Keratinocyte (primary cell): ENCODE results near the gene TCHP. TPM values are rescaled to one million over a fixed set of nuclear protein-coding genes. Genes with fewer than 3 reads are reported as not detected.

ENCODE experiments used
- DNase-seq: peaks from one replicate; pipeline ENCODE4 v3.0.0-alpha.2; 2011; ENCODE audit warnings: low read depth, missing footprints, low spot score
- FAIRE-seq: peaks from 2 replicates; lab custom pipeline; 2011; peaks lifted over from hg19 to GRCh38; lab: Jason Lieb, UNC
- H2AFZ ChIP-seq: 2 replicates; pipeline ENCODE4 v1.6.0; 2012; ENCODE audit warnings: low read length, control low read depth, inconsistent platforms; ENCODE audit not compliant: control insufficient read depth
- H3K27ac ChIP-seq: 2 replicates; pipeline ENCODE4 v1.5.1; 2011; ENCODE audit warnings: low read length; ENCODE audit not compliant: control insufficient read depth, insufficient read depth
- H3K27me3 ChIP-seq: 3 replicates; pipeline ENCODE4 v1.6.0; 2011; ENCODE audit warnings: low read length; ENCODE audit not compliant: control insufficient read depth, insufficient read depth; ENCODE audit errors: extremely low read depth
- H3K36me3 ChIP-seq, 2 experiments: 2 replicates in 1 of 2; 3 replicates in 1 of 2; pipeline ENCODE4 v1.5.1; 2011; ENCODE audit warnings: low read length in 2 of 2, mild to moderate bottlenecking in 1 of 2; ENCODE audit not compliant: control insufficient read depth in 2 of 2, insufficient read depth in 2 of 2; ENCODE audit errors: extremely low read depth in 1 of 2
- H3K4me1 ChIP-seq: 3 replicates; pipeline ENCODE4 v1.5.1; 2011; ENCODE audit warnings: low read length; ENCODE audit not compliant: control insufficient read depth, insufficient read depth; ENCODE audit errors: extremely low read depth
- H3K4me2 ChIP-seq: 3 replicates; pipeline ENCODE4 v1.6.0; 2011; ENCODE audit warnings: low read depth, low read length; ENCODE audit not compliant: control insufficient read depth, insufficient read depth; ENCODE audit errors: extremely low read depth
- H3K4me3 ChIP-seq, 3 experiments: fragments of 200-600 bp in 1 of 3; sonication (generic) in 1 of 3; 2 replicates in 2 of 3; 3 replicates in 1 of 3; pipeline ENCODE4 v1.5.1; 2011 to 2016; ENCODE audit warnings: low read length in 3 of 3, mild to moderate bottlenecking in 3 of 3, control low read depth in 2 of 3, inconsistent platforms in 1 of 3, low read depth in 1 of 3, mixed read lengths in 1 of 3, mixed run types in 1 of 3, moderate library complexity in 1 of 3; ENCODE audit not compliant: control insufficient read depth in 2 of 3, insufficient read depth in 2 of 3; ENCODE audit errors: extremely low read depth in 1 of 3
- H3K79me2 ChIP-seq: 2 replicates; pipeline ENCODE4 v1.6.0; 2012; ENCODE audit warnings: low read length; ENCODE audit not compliant: control insufficient read depth, insufficient read depth
- H3K9ac ChIP-seq: 3 replicates; pipeline ENCODE4 v1.6.0; 2011; ENCODE audit warnings: low read length; ENCODE audit not compliant: control insufficient read depth, insufficient read depth; ENCODE audit errors: extremely low read depth
- H3K9me1 ChIP-seq: 3 replicates; pipeline ENCODE4 v1.6.0; 2011; ENCODE audit warnings: low read length; ENCODE audit not compliant: control insufficient read depth, insufficient read depth; ENCODE audit errors: extremely low read depth
- H3K9me3 ChIP-seq: 2 replicates; pipeline ENCODE4 v1.5.1; 2012; ENCODE audit warnings: low read depth, low read length; ENCODE audit not compliant: control insufficient read depth
- H4K20me1 ChIP-seq: 3 replicates; pipeline ENCODE4 v1.6.0; 2011; ENCODE audit warnings: low read length; ENCODE audit not compliant: control insufficient read depth, insufficient read depth; ENCODE audit errors: extremely low read depth
- EZH2 ChIP-seq: IDR thresholded peaks from one replicate; pipeline ENCODE4 v1.6.1; 2012; ENCODE audit warnings: inconsistent platforms, mild to moderate bottlenecking, low read length, moderate library complexity
- dilution Hi-C: fragments of 300-500 bp; cut with MboI; formaldehyde crosslinking; loops from one replicate; pipeline ENCODE4 v1.7.0; 2020; ENCODE audit warnings: low sequenced_read_pairs; ENCODE audit not compliant: extremely low pct_ligation_motif_present
- polyA plus RNA-seq, 5 experiments: library from polyadenylated mRNA; depleted of rRNA in 3 of 5; stranded (reverse) in 3 of 5; stranded (forward) in 1 of 5; unstranded in 1 of 5; fragments of >200 nt; gene quantifications; 1 replicate in 1 of 5; 2 replicates in 3 of 5; 3 replicates in 1 of 5; pipeline versions ENCODE4 v1.2.1 to v1.2.3, GENCODE V29; 2011 to 2012; ENCODE audit warnings: missing spikeins in 2 of 5, low read depth in 1 of 5, low replicate concordance in 1 of 5
- TF ChIP-seq, protein P1 (sequence below), 3 experiments: IDR thresholded peaks in 1 of 3; conservative IDR thresholded peaks in 1 of 3; optimal IDR thresholded peaks in 1 of 3; 2 replicates in 2 of 3; 3 replicates in 1 of 3; pipeline versions ENCODE3 to v1.5.1; 2011; ENCODE audit warnings: low read length in 3 of 3, mild to moderate bottlenecking in 3 of 3, moderate library complexity in 2 of 3, control low read depth in 1 of 3, inconsistent platforms in 1 of 3; ENCODE audit not compliant: insufficient read depth in 2 of 3; ENCODE audit errors: extremely low read depth in 1 of 3

TCHP gene
- polyA plus RNA-seq, 1 donor (not counting 4 experiments of a cell fraction or from before 2014, with no cell fraction given), result 9.6 TPM

- dilution Hi-C loops, result no loop called here
- no peak for DNase-seq
These were observed 51.1 kb downstream of the TCHP start for GRCh38 chr12:109951136-109951535.

GRCh38 chr12:109951751-109952150, 51.7 kb downstream of the TCHP start:
- Histone ChIP-seq H3K4me1 (no peaks in the 10 kb centered on the region), H3K9me3 (no peaks in the 10 kb centered on the region), H3K27ac (no peak overlapping the region), H3K79me2 (no peaks in the 10 kb centered on the region), H3K9ac (no peak overlapping the region), H3K9me1 (no peaks in the 10 kb centered on the region), H3K4me3 (no peak overlapping the region), H3K27me3 (no peaks in the 10 kb centered on the region), H4K20me1 (no peaks in the 10 kb centered on the region), H3K36me3 (peaks cover 18 to 29% of the 10 kb centered on the region in 2 experiments), H2AFZ (no peak overlapping the region), H3K4me2 (no peak overlapping the region)
- no peak for TF ChIP-seq EZH2
- TF ChIP-seq, protein P1, sequence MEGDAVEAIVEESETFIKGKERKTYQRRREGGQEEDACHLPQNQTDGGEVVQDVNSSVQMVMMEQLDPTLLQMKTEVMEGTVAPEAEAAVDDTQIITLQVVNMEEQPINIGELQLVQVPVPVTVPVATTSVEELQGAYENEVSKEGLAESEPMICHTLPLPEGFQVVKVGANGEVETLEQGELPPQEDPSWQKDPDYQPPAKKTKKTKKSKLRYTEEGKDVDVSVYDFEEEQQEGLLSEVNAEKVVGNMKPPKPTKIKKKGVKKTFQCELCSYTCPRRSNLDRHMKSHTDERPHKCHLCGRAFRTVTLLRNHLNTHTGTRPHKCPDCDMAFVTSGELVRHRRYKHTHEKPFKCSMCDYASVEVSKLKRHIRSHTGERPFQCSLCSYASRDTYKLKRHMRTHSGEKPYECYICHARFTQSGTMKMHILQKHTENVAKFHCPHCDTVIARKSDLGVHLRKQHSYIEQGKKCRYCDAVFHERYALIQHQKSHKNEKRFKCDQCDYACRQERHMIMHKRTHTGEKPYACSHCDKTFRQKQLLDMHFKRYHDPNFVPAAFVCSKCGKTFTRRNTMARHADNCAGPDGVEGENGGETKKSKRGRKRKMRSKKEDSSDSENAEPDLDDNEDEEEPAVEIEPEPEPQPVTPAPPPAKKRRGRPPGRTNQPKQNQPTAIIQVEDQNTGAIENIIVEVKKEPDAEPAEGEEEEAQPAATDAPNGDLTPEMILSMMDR (optimal IDR thresholded peaks at IDR 0.05 in 1 of 3, IDR thresholded peaks at IDR 0.05 in 1 of 3, conservative IDR thresholded peaks at IDR 0.05 in 1 of 3; ENCODE audit: extremely low read depth in 1 of 3, insufficient read depth in 2 of 3, low read length in 3 of 3), result no peak
- dilution Hi-C loops, result no loop called here
- DNase-seq (no peak), FAIRE-seq (no peak)

More at GRCh38 chr12:109951136-109951535, 51.1 kb downstream of the TCHP start:
- H3K4me2 ChIP-seq, result no peak overlapping the region
- no peak overlapping the region for H2AFZ ChIP-seq
- H3K27me3 ChIP-seq, result no peaks in the 10 kb centered on the region
- no peaks in the 10 kb centered on the region for H4K20me1 ChIP-seq
- TF ChIP-seq EZH2, result no peak
- TF ChIP-seq, protein P1 (optimal IDR thresholded peaks at IDR 0.05 in 1 of 3, IDR thresholded peaks at IDR 0.05 in 1 of 3, conservative IDR thresholded peaks at IDR 0.05 in 1 of 3; ENCODE audit: extremely low read depth in 1 of 3, insufficient read depth in 2 of 3, low read length in 3 of 3), result no peak
- no peaks in the 10 kb centered on the region for H3K4me1 ChIP-seq
- H3K36me3 ChIP-seq, result peaks cover 18 to 27% of the 10 kb centered on the region in 2 experiments
- FAIRE-seq, result no peak
- H3K4me3 ChIP-seq, result no peak overlapping the region
- H3K9me1 ChIP-seq, result no peaks in the 10 kb centered on the region
- no peaks in the 10 kb centered on the region for H3K9me3 ChIP-seq
- no peak overlapping the region for H3K27ac ChIP-seq
- no peaks in the 10 kb centered on the region for H3K79me2 ChIP-seq
- no peak overlapping the region for H3K9ac ChIP-seq
